Measurements from ENCODE around the gene ATP10D.
"Not testable (repeated sequence)": the region's sequence is repeated elsewhere in the genome, so short reads cannot be mapped to it uniquely, and the experiment has no call there.

Gene ATP10D

DNA sequence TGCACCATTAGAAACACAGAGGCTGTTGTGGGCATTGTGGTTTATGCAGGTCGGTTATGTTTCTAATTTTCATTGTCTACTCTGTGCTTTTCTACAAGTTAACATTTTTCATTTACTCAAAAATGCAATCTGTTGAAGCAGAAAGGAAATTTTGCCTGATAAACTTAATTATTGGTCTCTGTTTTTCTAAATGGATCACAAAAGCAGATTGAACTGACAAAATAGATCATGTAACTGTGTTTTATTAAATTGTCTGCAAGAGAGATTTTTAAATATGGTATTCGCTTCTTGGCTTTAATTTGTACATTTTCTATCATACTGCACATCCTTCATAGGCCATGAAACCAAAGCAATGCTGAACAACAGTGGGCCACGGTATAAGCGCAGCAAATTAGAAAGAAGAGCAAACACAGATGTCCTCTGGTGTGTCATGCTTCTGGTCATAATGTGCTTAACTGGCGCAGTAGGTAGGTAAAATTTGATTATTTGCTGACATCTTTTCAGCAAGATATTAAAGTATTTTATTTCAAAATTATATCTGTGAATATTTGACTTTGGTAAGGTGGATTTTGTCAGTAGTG lies 50.6 kb downstream of the ATP10D start:
- no peak for DNase-seq (ENCODE audit: low read depth)

DNA sequence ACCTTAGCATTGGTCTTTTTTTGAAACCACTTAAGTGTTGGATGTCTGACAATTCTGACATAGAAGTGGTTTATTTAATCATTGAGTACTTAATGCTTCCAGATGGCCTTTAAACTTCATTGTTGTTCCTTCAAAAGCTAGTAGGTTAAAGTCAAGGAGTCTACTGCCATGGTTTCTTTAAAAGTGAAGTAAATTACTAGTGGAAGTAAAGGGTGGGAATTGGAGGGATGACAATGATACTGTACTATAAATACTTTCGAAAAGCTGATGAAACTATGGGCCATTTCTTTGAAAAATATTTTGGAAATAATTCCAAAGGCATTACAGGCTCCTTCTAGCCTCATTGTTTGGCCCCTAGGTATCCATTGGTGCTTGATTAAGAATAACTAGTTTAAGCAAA lies 51.9 kb downstream of the ATP10D start:
- no peak for DNase-seq (ENCODE audit: low read depth)

DNA sequence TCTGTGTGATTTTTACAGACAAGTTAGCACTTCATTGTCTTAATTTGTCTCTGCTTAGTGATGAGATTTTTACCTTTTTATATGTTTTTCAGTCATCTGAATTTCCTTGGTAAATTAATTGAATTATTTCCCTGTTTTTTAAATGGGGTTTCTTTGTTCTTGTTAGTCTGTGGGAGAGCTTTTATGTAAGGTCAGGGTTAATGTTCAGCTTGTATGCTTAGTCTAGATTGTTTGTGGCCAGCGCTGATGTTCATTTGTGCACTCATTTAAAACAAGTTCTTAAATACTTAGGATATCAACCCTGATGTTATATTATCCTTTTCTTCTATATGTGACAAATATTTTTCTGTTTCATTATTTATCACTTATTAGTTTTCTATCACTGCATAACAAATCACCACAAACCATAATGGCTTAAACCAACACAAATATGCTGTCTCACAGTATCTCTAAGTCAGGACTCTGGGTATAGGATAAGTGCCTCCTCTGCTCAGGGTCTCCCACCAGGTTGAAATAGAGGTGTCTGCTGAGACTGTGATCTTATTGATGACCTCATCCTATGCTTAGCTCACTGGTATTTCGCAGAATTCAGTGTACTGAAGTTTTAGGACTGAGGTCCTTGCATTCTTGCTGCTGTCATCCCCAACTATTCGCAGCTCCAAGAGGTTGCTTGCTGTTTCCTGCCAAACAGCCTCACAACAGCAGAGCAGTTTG lies 53.2 kb downstream of the ATP10D start:
- DNase-seq (ENCODE audit: low read depth), result no peak

DNA sequence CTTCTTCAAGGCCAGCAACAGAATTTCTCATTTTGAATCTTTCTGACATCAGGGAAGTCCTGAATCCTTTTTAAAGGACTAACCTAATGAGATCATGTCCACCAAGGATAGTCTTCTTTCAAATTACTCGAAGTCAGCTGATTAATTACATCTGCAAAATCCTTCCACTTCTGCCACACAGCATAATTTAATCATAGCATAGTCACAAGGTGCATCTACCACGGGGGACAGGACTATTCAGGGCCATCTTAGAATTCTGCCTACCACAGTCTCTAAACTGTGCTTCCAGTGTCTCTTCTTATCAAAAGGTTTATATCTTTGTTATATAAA lies 53.7 kb downstream of the ATP10D start:
- DNase-seq (ENCODE audit: low read depth), result no peak

DNA sequence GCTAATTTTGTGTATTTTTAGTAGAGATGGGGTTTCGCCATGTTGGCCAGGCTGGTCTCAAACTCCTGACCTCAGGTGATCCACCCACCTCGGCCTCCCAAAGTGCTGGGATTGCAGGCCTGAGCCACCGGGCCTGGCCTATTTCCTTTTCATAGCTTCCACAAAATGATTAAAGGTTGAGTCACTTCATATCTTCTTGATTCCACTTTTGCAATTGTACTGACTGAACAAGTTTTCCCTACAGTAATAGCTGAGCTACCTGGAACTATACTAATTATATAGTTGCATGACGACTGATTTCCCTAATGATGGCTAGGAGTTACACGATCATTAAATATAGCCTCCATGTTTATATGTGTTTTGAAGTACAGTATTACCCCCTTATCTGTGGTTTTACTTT lies 57.6 kb downstream of the ATP10D start:
- not testable (repeated sequence) for DNase-seq (ENCODE audit: low read depth)

DNA sequence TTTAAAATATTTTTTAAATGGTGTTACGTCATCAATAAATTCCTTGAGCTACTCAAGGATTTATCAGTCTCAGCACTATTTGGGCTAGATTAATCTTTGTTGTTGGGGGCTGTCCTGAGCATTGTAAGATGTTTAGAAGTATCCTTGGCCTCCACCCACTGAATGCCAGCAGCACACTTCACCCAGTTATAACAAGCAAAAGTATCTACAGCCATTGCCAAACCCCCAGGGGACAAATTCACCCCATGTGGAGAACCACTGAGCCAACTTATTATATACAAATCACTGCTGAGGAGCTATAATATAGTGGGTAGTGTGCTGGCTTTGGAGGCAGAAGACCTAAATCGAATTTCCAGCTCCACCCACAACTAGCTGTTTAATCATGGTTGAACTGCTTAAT lies 58.3 kb downstream of the ATP10D start:
- DNase-seq (ENCODE audit: low read depth), result no peak

DNA sequence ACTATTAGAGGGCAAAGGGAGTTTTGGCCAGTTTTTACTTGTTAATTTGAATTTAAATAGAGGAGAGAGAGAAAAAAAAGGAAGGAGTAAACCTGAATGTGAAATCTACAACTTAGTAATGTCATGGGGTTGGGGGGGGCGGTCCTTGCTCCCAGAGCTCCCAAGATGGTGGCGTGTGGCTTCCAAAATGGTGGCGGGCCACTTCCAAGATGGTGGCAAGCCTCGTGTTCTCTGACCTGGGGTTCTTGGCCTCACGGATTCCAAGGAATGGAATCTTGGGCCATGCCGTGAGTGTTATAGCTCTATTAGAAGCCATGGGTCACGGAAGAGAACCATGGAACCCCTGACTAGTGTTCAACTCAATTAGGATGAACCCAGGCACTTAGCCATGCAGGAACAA lies 65.3 kb downstream of the ATP10D start:
- not testable (repeated sequence) for DNase-seq (ENCODE audit: low read depth)

DNA sequence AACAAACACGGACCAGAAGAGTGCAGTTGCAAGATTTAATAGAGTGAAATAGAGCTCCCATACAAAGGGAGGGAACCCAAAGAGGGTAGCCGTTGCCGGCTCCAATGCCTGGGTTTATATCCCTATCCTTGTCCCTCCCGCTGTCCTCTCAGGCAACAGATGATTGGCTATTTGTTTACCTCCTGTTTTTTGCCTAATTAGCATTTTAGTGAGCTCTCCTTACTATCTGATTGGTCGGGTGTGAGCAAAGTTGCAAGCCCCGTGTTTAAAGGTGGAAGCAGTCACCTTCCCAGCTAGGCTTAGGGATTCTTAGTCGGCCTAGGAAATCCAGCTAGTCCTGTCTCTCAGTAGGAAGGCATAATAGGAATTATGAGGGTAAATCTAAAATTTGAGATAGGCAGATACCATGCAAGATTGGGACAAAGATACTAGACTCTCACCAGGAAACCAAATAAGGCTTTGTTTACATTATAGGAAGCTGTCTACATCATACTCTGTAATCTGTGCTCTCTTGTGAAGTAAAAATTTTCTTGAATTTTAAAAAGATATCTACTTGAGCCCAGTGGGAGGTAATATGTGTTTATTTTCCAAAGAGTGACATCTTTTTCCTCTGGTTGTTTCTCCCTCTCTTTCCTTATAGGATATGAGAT lies 65.9 kb downstream of the ATP10D start:
- DNase-seq (ENCODE audit: low read depth), result no peak

DNA sequence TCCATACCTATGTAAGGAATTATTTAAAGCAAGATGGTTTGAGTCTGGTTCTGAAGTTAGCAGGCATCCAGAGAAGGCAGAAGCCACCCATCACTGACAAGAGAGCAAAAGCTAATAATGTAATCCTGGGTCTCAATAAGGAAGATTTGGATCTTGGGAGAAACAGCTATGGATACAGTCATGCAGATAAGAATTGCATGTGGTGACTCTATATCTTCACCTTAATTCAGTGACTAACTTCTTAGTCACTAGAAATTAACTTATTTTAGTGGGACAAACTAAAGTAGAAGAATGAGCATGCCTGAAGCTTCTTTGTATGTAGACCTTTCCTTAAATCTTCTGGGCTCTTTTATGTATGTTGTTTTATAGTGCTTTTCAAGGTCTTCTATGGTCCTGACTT lies 66.6 kb downstream of the ATP10D start:
- no peak for DNase-seq (ENCODE audit: low read depth)

DNA sequence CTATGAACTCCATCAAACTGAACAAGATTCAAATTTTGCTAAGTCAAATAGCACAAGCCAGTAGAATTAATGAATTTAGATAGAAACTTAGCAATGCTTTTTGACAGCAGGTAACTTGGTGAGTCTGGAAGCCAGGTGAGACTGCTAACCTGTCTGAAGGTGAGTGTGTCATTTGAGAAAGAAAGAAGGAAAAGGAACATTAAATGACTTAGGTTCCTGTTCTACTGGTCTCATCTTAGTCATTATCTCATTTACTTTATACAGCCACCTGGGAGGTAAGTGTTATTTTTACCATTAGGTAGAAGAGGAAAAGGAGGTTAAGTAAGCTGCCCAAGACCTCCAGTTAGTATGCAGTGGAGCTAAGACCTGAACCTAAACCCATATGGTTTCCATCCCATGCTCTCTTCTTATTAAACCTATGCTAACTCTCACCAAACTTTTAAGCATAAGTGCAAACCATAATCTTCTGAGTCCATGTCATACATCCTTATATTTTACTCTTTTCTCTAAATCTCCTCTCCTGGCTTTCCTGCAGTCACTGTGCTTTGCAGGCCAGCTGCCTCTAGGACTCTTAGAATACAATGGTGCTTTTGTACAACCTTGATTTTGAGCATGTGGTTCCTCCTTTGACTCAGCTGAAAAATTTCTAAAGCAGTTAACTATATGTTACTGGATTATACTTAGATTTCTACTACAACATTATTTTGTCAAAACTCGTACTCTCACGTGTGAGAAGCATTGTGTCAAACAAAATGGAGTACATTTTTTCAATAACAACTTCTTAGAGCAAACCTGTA lies 68.5 kb downstream of the ATP10D start:
- no peak for DNase-seq (ENCODE audit: low read depth)

DNA sequence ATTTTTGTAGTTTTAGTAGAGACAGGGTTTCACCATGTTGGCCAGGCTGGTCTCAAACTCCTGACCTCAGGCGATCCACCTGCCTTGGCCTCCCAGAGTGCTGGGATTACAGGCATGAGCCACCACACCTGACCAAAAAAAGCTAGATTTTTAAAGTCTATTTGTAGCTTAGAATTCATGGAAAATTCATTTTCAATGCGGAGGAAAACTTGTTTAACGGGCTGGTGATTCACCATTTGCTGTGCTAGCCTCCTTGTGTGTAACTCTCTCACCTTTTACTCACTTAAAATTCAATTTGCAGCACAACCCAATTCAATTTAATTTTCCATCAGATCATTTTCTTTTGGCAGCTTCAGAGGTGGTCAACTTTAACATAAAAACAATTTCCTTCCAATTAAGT lies 70.8 kb downstream of the ATP10D start:
- DNase-seq (ENCODE audit: low read depth), result not testable (repeated sequence)

DNA sequence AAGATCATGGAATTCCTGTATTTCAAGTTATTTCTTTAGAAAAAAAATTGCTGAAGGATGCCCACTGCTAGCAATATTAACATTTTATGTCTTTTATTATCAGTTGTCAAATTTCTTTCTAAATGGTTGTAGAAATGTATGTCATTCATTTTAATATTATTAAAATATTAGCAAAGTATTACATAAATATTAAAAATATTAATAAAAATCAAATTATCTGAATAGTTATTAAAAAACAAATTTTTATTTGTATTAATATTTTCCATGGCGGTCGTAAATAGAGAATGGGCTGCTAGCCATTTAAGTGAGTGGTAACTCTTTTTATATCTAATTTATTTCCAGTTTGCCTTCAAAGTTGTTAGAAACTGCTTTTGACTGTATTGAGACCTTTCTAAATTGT lies 72.2 kb downstream of the ATP10D start:
- no peak for DNase-seq (ENCODE audit: low read depth)

DNA sequence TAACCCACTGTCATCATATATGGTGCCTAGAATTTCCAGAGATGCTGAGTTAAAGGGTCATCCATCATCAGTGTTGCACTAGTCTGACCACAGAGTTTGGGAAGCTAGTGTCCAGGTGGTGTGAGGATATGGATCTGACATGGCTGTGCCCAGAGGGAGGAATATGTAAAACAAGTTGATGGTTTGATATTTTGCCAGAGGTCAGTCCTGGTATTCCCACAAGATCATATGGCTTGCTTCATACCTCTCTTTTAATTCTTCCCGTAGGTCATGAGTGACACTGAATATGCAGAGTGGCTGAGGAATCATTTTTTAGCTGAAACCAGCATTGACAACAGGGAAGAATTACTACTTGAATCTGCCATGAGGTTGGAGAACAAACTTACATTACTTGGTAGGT lies 75.6 kb downstream of the ATP10D start:
- DNase-seq (ENCODE audit: low read depth), result no peak

DNA sequence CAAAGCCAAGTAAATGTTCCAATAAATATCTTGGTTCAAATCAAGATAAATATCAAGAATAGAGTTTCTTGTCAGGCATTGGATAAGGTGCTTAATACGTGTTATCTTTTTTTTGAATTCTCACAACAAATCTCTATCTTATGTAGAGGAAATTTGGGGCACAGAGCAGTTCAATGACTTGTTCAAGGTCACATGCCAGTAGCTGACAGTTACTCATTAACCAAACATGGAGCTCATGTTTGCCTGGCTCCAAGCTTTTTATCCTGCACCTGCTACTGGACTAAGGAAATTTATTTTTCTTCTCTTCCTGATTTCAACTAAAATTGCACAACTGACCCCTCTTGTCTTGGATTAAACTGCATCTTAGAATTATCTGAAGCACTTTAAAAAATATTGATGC lies 76.3 kb downstream of the ATP10D start:
- DNase-seq (ENCODE audit: low read depth), result no peak

DNA sequence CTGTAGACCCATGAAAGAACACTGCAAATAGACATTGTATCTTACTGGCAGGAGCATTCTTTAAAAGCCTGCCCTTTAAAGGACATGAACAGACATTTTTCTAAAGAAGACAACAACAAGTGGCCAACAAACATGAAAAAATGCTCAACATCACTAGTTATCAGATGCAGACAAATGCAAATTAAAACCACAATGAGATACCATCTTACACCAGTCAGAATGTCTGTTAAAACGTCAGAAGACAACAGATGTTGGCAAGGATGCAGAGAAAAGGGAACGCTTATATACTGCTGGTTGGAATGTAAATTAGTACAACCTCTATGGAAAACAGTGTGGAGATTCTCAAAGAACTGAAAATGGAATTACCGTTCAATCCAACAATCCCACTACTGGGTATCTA lies 77.2 kb downstream of the ATP10D start:
- DNase-seq (ENCODE audit: low read depth), result no peak

DNA sequence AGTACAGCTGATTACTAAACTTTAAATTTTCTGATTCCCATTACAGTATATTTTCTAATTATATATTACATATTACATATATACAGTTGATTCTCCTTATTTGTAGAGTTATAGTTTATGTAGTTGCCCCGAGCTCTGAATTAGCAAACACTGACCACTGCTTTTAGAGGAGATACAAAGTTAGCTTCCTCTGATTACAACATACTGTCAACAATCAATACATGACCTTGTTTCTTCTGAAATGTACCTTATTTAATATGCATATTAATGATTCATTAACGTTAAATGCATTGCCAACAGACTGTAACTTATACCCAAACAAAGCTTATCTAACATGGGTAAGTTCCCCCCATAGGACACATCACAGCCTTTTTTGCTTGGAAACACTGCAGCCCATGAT lies 81.5 kb downstream of the ATP10D start:
- no peak for DNase-seq (ENCODE audit: low read depth)

DNA sequence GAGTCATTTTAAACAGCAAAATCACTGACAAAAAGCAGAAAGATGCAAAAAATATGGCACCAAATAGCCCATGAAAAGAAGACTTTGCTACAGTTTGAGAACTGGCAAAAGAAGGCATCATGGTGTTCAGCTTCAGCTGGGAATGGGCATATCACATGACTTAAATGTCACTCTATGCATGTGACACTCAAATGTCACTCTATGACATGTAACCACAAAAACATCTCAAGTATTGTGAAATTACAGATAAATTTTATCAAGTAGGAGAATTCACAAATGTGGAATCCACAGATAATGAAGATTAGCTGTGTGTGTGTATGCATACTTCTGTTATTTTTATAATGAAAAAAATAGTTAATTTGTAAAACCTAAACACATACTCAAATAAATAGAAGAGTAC lies 81.9 kb downstream of the ATP10D start:
- no peak for DNase-seq (ENCODE audit: low read depth)

DNA sequence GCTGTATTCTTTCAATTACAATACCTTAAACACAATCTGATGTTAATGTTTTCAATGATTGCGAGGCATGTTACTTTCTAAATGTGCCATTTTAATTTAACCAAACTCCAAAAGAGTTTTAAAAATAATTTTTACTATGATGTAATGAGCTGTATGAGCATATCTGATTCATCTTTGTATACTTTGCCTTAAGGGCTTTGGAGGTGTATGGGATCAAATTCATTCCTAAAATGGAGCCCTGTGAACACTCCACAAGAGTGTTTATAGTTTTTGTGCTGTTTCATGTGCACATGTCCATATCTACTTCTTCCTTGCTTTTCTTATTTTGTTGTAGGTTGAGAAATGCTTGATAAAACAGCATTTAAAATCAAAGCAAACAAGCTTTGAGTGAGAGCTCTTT lies 82.4 kb downstream of the ATP10D start:
- DNase-seq (ENCODE audit: low read depth), result no peak

DNA sequence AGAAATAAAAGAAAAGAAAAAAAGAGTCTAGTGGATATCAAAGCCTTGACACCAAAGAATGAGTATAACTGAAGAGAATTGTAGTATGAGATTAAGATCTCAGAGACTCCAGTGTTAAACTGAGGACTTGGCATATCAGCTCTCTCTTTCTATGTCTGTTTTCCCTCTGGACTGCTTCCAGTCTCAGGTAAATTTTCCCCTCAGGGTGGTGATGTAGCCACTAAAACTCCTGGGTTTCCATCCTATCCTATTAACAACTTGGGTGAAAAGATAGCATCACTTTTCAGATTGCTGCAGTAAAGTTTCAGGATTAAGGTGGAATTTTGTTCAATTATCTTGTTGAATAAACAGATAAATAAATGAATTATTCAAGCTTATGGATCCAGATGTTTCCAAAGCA lies 85.7 kb downstream of the ATP10D start:
- DNase-seq (ENCODE audit: low read depth), result no peak

DNA sequence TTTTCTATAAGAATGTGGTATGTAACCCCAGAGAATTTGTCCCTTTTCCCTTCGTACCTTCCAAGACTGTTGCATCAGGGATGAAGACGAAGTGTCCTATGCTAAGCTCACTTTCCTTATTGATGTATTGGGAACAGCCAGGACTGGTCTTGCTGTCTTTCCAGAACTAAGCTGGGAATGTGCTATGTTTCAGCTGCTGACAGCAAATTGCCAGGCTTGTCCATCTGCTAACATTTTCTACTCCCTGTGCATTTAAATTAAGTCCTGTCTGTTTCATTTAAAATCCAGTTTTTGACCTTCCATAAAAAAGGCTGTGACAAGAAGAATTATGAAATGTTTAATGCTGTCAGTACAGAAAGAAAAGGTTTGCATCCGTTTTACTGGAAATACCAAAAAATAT lies 87.9 kb downstream of the ATP10D start:
- DNase-seq (ENCODE audit: low read depth), result no peak

DNA sequence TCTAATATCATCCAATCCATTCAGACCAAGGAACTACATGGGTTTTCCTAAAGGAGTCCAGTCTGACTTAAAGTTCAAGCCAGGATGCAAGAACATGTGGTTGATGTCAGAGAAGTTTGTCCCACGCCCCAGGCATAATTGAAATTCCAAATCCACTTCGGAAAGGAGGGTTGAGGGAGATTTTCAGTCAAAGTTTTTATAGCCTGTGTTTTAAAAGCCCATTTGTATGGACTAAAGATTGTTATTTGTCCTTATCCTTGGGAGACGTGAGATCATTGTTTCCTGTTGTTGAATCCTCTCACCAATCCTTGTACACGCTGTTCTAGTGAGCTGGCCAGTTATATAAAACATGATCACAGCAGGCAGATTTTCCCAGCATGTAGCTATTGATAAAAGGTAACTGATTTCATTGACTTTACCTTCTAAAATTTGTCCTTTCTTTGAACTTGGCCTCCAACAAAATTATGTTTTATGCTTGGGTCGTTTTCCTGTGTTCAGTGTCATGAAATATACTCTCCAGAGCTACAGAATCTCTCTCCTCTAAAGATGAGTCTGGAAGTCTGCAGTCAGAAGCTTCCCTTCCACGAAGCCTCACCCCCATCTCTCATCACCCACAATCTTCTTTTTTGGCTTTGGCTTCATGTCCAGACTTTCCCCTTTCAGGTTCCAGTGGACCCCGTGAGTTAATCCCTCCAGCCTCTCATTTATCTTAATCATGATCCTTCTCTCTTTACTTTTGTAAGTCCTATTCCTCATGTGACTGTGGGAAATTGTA lies 92.9 kb downstream of the ATP10D start:
- DNase-seq (ENCODE audit: low read depth), result no peak

DNA sequence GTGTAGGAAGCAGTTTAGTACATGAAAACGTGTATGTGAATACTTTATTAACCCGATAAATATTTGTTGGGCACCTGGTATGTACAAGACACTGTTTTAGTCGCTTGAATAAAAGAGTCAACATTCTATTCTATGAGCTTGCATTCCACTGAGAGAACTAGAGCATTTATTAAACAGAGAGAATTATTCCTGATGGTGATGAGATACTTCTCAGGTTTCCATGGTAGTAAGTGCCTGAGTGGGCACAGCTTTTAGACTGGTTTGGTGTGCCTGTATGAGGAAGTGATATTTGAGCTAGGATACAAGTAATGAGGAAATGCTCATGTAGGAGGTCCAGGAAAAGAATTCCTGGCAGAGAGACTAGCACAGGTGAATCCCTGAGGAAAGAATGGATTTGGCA lies 94.2 kb downstream of the ATP10D start:
- no peak for DNase-seq (ENCODE audit: low read depth)
